Melanocyte of skin (primary cell): ENCODE results near the gene MYL6. TPM values are rescaled to one million over a fixed set of nuclear protein-coding genes. Genes with fewer than 3 reads are reported as not detected.

Experiments
- total RNA-seq, 2 donors: library from RNA; depleted of rRNA; stranded (reverse); fragments of >200 nt; gene quantifications; 2 replicates each; pipeline ENCODE4 v1.2.3, GENCODE V29; 2012

The MYL6 gene
- 100 to 1,000 TPM; 911 to 968 TPM for total RNA-seq

GRCh38 chr12:56158029-56158925 is at the start of gene MYL6:
Gene MYL6, plus strand, starts transcription at chr12:56158359. Its CDS starts 43 bp downstream, at chr12:56158402.

GRCh38 chr12:56116267-56117081 is 41.7 kb upstream of the MYL6 start, which contains the start of gene RPL41:
Gene RPL41, plus strand, starts transcription at chr12:56116633.

GRCh38 chr12:56117778-56118687 is 40.1 kb upstream of the MYL6 start, which contains the start of gene ZC3H10:
Gene ZC3H10, plus strand, starts transcription at chr12:56118266. Its CDS starts 2,297 bp downstream, at chr12:56120563.

GRCh38 chr12:56127888-56128669 is 30.1 kb upstream of the MYL6 start, which contains the start of gene ESYT1:
Gene ESYT1, plus strand, starts transcription at chr12:56128267. Its CDS starts 53 bp downstream, at chr12:56128320.

GRCh38 chr12:56152132-56152755 is 5.9 kb upstream of the MYL6 start, which contains the start of gene MYL6B:
Gene MYL6B, plus strand, starts transcription at chr12:56152587. Its CDS starts 1,332 bp downstream, at chr12:56153919.

GRCh38 chr12:56189099-56189917 is 31.1 kb downstream of the MYL6 start, which contains the start of gene SMARCC2:
Gene SMARCC2, minus strand, starts transcription at chr12:56189483. Its CDS starts 22 bp downstream, at chr12:56189461.

Other genes with a start within 250 kb of the MYL6 start
- 10 to 100 TPM; 27.6 to 29.6 TPM for gene PYM1, start 230.5 kb upstream of the MYL6 start, total RNA-seq
- 10 to 100 TPM in 1 of 2 donors, 1 to 10 TPM in 1; 6.3 to 10.3 TPM for gene DGKA, start 227.2 kb upstream of the MYL6 start, total RNA-seq
- gene PMEL, start 192.3 kb upstream of the MYL6 start, total RNA-seq: 1,000 to 10,000 TPM; 4,571 to 5,356 TPM
- gene CDK2, start 191.5 kb upstream of the MYL6 start, total RNA-seq: 100 to 1,000 TPM; 367 to 670 TPM
- 100 to 1,000 TPM; 110 to 138 TPM for gene RAB5B, start 184.3 kb upstream of the MYL6 start, total RNA-seq
- gene SUOX, start 161.1 kb upstream of the MYL6 start, total RNA-seq: 10 to 100 TPM; 21.0 to 22.4 TPM
- gene IKZF4, start 137.3 kb upstream of the MYL6 start, total RNA-seq: 1 to 10 TPM; 2.1 to 3.7 TPM
- 100 to 1,000 TPM; 376 to 592 TPM for gene RPS26, start 116.4 kb upstream of the MYL6 start, total RNA-seq
- gene ERBB3, start 78.2 kb upstream of the MYL6 start, total RNA-seq: 100 to 1,000 TPM; 119 to 172 TPM
- 100 to 1,000 TPM; 158 to 353 TPM for gene PA2G4, start 53.8 kb upstream of the MYL6 start, total RNA-seq
- 1,000 to 10,000 TPM; 1,450 to 2,567 TPM for gene RPL41, start 41.7 kb upstream of the MYL6 start, total RNA-seq
- 1 to 10 TPM; 4.3 to 8.9 TPM for gene ZC3H10, start 40.1 kb upstream of the MYL6 start, total RNA-seq
- gene ESYT1, start 30.1 kb upstream of the MYL6 start, total RNA-seq: 100 to 1,000 TPM; 154 to 178 TPM
- gene MYL6B, start 5.8 kb upstream of the MYL6 start, total RNA-seq: 10 to 100 TPM; 35.1 to 37.0 TPM
- gene SMARCC2, start 31.1 kb downstream of the MYL6 start, total RNA-seq: 10 to 100 TPM; 32.3 to 34.1 TPM
- 10 to 100 TPM; 54.7 to 72.6 TPM for gene RNF41, start 63.6 kb downstream of the MYL6 start, total RNA-seq
- gene NABP2, start 66.0 kb downstream of the MYL6 start, total RNA-seq: 10 to 100 TPM; 30.6 to 52.9 TPM
- gene SLC39A5, start 71.7 kb downstream of the MYL6 start, total RNA-seq: not detected
- gene ANKRD52, start 100.0 kb downstream of the MYL6 start, total RNA-seq: 10 to 100 TPM; 29.3 to 37.3 TPM
- gene COQ10A, start 108.6 kb downstream of the MYL6 start, total RNA-seq: 1 to 10 TPM; 6.0 to 9.3 TPM
- gene CS, start 142.0 kb downstream of the MYL6 start, total RNA-seq: 100 to 1,000 TPM; 141 to 198 TPM
- 100 to 1,000 TPM; 172 to 220 TPM for gene CNPY2, start 157.6 kb downstream of the MYL6 start, total RNA-seq
- 10 to 100 TPM; 16.3 to 36.1 TPM for gene PAN2, start 175.6 kb downstream of the MYL6 start, total RNA-seq
- gene IL23A, start 180.5 kb downstream of the MYL6 start, total RNA-seq: under 1 TPM in 1 of 2 donors, not detected in 1; 0.33 TPM
- gene STAT2, start 201.7 kb downstream of the MYL6 start, total RNA-seq: 100 to 1,000 TPM; 712 to 885 TPM
- not detected for gene APOF, start 204.5 kb downstream of the MYL6 start, total RNA-seq